ENCODE results near the gene NOL6. TPM values are rescaled to one million over a fixed set of nuclear protein-coding genes. Genes with fewer than 3 reads are reported as not detected.

Gene NOL6
- total and polyA plus RNA-seq, 2 of the 13 experiments (the other 11 are each of a cell fraction or from before 2014, with no cell fraction given) = 17.0 to 30.2 TPM

DNA sequence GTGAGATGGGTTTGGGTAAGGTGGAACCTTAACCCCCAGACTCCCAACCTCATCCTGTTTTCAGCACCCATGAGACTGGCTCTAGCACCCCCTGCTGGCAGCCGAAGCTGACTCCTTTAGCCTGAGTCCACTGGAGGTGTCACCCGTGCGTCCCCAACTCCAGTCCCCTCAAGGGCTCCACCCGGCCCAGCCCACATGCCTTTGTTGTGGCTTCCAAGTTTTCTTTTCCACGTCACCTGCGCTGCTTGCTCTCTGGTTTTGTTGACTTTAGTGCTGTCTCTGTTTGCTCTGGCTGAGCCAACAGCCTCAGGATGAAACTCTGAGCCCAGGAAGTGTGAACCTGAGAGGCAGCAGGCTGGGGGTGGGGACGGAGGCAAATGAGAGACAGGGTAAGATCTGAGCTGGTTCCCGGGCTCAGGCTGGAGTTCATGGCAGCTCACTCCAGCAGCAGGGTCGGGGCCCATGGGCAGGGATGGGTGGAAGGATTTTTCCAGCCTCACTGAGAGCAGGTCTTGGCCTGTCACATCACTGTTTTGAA lies 58.2 kb downstream of the NOL6 start (continued):
- TF ChIP-seq, protein P1, sequence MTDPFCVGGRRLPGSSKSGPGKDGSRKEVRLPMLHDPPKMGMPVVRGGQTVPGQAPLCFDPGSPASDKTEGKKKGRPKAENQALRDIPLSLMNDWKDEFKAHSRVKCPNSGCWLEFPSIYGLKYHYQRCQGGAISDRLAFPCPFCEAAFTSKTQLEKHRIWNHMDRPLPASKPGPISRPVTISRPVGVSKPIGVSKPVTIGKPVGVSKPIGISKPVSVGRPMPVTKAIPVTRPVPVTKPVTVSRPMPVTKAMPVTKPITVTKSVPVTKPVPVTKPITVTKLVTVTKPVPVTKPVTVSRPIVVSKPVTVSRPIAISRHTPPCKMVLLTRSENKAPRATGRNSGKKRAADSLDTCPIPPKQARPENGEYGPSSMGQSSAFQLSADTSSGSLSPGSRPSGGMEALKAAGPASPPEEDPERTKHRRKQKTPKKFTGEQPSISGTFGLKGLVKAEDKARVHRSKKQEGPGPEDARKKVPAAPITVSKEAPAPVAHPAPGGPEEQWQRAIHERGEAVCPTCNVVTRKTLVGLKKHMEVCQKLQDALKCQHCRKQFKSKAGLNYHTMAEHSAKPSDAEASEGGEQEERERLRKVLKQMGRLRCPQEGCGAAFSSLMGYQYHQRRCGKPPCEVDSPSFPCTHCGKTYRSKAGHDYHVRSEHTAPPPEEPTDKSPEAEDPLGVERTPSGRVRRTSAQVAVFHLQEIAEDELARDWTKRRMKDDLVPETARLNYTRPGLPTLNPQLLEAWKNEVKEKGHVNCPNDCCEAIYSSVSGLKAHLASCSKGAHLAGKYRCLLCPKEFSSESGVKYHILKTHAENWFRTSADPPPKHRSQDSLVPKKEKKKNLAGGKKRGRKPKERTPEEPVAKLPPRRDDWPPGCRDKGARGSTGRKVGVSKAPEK (CRISPR knock-in tag; IDR thresholded peaks at IDR 0.05; ENCODE audit: borderline replicate concordance) = peak; percentile 66; the same call in 1 of the 2 replicates
- TF ChIP-seq ZBTB38 (CRISPR knock-in tag; IDR thresholded peaks at IDR 0.05) (peak; percentile 78), ZSCAN25 (CRISPR knock-in tag; IDR thresholded peaks at IDR 0.05) (peak; percentile 94), SALL1 (CRISPR knock-in tag; IDR thresholded peaks at IDR 0.05) (peak; percentile 99), ARNT (IDR thresholded peaks at IDR 0.05) (no peak), ZNF557 (CRISPR knock-in tag; IDR thresholded peaks at IDR 0.05) (peak; percentile 93; the same call in 1 of the 2 replicates), ZNF234 (CRISPR knock-in tag; conservative IDR thresholded peaks at IDR 0.05) (no peak), ZNF232 (CRISPR knock-in tag; IDR thresholded peaks at IDR 0.05; ENCODE audit: borderline replicate concordance) (peak; percentile 93; the same call in 1 of the 2 replicates), PHB2 (IDR thresholded peaks at IDR 0.05; ENCODE audit: partially characterized antibody) (no peak), U2AF1 (optimal IDR thresholded peaks at IDR 0.05; ENCODE audit: low read depth, low read length) (peak; percentile 72), MIER2 (CRISPR knock-in tag; IDR thresholded peaks at IDR 0.05) (peak; percentile 85), RFXAP (CRISPR knock-in tag; IDR thresholded peaks at IDR 0.05; ENCODE audit: borderline replicate concordance) (peak; percentile 93; the same call in 1 of the 2 replicates), PAWR (CRISPR knock-in tag; IDR thresholded peaks at IDR 0.05; ENCODE audit: borderline replicate concordance) (no peak), ONECUT2 (CRISPR knock-in tag; IDR thresholded peaks at IDR 0.05) (peak; percentile 44; the same call in 1 of the 2 replicates)
- TF ChIP-seq, protein P2, sequence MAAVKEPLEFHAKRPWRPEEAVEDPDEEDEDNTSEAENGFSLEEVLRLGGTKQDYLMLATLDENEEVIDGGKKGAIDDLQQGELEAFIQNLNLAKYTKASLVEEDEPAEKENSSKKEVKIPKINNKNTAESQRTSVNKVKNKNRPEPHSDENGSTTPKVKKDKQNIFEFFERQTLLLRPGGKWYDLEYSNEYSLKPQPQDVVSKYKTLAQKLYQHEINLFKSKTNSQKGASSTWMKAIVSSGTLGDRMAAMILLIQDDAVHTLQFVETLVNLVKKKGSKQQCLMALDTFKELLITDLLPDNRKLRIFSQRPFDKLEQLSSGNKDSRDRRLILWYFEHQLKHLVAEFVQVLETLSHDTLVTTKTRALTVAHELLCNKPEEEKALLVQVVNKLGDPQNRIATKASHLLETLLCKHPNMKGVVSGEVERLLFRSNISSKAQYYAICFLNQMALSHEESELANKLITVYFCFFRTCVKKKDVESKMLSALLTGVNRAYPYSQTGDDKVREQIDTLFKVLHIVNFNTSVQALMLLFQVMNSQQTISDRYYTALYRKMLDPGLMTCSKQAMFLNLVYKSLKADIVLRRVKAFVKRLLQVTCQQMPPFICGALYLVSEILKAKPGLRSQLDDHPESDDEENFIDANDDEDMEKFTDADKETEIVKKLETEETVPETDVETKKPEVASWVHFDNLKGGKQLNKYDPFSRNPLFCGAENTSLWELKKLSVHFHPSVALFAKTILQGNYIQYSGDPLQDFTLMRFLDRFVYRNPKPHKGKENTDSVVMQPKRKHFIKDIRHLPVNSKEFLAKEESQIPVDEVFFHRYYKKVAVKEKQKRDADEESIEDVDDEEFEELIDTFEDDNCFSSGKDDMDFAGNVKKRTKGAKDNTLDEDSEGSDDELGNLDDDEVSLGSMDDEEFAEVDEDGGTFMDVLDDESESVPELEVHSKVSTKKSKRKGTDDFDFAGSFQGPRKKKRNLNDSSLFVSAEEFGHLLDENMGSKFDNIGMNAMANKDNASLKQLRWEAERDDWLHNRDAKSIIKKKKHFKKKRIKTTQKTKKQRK (IDR thresholded peaks at IDR 0.05; ENCODE audit: low read length) = no peak
- TF ChIP-seq, protein P3, sequence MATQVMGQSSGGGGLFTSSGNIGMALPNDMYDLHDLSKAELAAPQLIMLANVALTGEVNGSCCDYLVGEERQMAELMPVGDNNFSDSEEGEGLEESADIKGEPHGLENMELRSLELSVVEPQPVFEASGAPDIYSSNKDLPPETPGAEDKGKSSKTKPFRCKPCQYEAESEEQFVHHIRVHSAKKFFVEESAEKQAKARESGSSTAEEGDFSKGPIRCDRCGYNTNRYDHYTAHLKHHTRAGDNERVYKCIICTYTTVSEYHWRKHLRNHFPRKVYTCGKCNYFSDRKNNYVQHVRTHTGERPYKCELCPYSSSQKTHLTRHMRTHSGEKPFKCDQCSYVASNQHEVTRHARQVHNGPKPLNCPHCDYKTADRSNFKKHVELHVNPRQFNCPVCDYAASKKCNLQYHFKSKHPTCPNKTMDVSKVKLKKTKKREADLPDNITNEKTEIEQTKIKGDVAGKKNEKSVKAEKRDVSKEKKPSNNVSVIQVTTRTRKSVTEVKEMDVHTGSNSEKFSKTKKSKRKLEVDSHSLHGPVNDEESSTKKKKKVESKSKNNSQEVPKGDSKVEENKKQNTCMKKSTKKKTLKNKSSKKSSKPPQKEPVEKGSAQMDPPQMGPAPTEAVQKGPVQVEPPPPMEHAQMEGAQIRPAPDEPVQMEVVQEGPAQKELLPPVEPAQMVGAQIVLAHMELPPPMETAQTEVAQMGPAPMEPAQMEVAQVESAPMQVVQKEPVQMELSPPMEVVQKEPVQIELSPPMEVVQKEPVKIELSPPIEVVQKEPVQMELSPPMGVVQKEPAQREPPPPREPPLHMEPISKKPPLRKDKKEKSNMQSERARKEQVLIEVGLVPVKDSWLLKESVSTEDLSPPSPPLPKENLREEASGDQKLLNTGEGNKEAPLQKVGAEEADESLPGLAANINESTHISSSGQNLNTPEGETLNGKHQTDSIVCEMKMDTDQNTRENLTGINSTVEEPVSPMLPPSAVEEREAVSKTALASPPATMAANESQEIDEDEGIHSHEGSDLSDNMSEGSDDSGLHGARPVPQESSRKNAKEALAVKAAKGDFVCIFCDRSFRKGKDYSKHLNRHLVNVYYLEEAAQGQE (IDR thresholded peaks at IDR 0.05; ENCODE audit: borderline replicate concordance in 1 of 2, low read depth in 1 of 2, low read length in 2 of 2) = peak in 1 of 2 experiments; percentile 73; a peak in 1 of 4 replicates
- TF ChIP-seq, protein P4, sequence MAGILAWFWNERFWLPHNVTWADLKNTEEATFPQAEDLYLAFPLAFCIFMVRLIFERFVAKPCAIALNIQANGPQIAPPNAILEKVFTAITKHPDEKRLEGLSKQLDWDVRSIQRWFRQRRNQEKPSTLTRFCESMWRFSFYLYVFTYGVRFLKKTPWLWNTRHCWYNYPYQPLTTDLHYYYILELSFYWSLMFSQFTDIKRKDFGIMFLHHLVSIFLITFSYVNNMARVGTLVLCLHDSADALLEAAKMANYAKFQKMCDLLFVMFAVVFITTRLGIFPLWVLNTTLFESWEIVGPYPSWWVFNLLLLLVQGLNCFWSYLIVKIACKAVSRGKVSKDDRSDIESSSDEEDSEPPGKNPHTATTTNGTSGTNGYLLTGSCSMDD (CRISPR knock-in tag; IDR thresholded peaks at IDR 0.05) = no peak
- TF ChIP-seq, protein P5, sequence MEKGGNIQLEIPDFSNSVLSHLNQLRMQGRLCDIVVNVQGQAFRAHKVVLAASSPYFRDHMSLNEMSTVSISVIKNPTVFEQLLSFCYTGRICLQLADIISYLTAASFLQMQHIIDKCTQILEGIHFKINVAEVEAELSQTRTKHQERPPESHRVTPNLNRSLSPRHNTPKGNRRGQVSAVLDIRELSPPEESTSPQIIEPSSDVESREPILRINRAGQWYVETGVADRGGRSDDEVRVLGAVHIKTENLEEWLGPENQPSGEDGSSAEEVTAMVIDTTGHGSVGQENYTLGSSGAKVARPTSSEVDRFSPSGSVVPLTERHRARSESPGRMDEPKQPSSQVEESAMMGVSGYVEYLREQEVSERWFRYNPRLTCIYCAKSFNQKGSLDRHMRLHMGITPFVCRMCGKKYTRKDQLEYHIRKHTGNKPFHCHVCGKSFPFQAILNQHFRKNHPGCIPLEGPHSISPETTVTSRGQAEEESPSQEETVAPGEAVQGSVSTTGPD (CRISPR knock-in tag; IDR thresholded peaks at IDR 0.05) = peak; percentile 93

Data from HepG2 (cell line).